HCT116 (cell line): ENCODE results near the gene CTBS. TPM values are rescaled to one million over a fixed set of nuclear protein-coding genes. Genes with fewer than 3 reads are reported as not detected.

Source experiments
- ATAC-seq: fragments of 200-7000 bp; cut with Tn5 transposase; 2 replicates; pipeline ENCODE4 v1.9.1; 2020; ENCODE audit warnings: mild to moderate bottlenecking, moderate library complexity
- BruUV-seq: library from RNA; stranded (reverse); fragments of 400-500 nt; replicated peaks from 2 replicates; lab custom pipeline; 2021; lab: Mats Ljungman, UMichigan
- CTCF ChIA-PET: fragments of 300-600 bp; sonication (Branson Sonifier 250); formaldehyde crosslinking; loops from one replicate; lab custom pipeline; 2021; ENCODE audit warnings: antibody characterized with exemption; lab: Charles Lee
- POLR2A ChIA-PET: fragments of 300-600, 350-600 bp; sonication (Branson Sonifier 250); formaldehyde crosslinking; loops from one replicate; lab custom pipeline; 2021; ENCODE audit warnings: antibody characterized with exemption; lab: Charles Lee
- RAD21 ChIA-PET, 2 experiments: fragments of 300-600 bp; sonication (Branson Sonifier 250); formaldehyde crosslinking; loops; one replicate each; lab custom pipeline; 2023; ENCODE audit warnings: low total read pairs in 2 of 2; ENCODE audit not compliant: uncharacterized antibody in 2 of 2, unreplicated experiment in 2 of 2, low non-redundant PET in 1 of 2; lab: Charles Lee
- DNase-seq: peaks from one replicate; pipeline ENCODE4 v3.0.0-alpha.2; 2010; ENCODE audit warnings: low read depth, low spot score
- H2AFZ ChIP-seq: fragments of 200-600 bp; shearing (Covaris generic), sonication (generic); 2 replicates; pipeline ENCODE4 v1.6.1; 2017; ENCODE audit warnings: low read depth, mixed run types, mixed read lengths, antibody characterized with exemption, low read length; ENCODE audit not compliant: poor library complexity, severe bottlenecking
- H3K27ac ChIP-seq: 2 replicates; pipeline ENCODE4 v1.5.1; 2012; ENCODE audit warnings: low read depth, low read length
- H3K27me3 ChIP-seq: fragments of 200-600 bp; sonication (generic); 2 replicates; pipeline ENCODE4 v1.6.1; 2016; ENCODE audit warnings: mixed run types, low read length, mixed read lengths; ENCODE audit not compliant: insufficient read depth
- H3K36me3 ChIP-seq, 2 experiments: fragments of 200-500 bp in 1 of 2; fragments of 200-600 bp in 1 of 2; sonication (Bioruptor generic) in 1 of 2; sonication (generic) in 1 of 2; 2 replicates each; pipeline versions ENCODE4 v1.5.1 to v1.6.1; 2014 to 2016; ENCODE audit warnings: low read length in 2 of 2, inconsistent platforms in 1 of 2, mixed read lengths in 1 of 2, mixed run types in 1 of 2; ENCODE audit not compliant: insufficient read depth in 2 of 2, control insufficient read depth in 1 of 2
- H3K4me1 ChIP-seq, 2 experiments: fragments of 200-600 bp in 1 of 2; sonication (generic) in 1 of 2; 2 replicates each; pipeline versions ENCODE4 v1.5.1 to v1.6.1; 2012 to 2017; ENCODE audit warnings: low read length in 2 of 2, inconsistent platforms in 1 of 2, mild to moderate bottlenecking in 1 of 2, mixed read lengths in 1 of 2, mixed run types in 1 of 2, moderate library complexity in 1 of 2; ENCODE audit not compliant: insufficient read depth in 2 of 2, control insufficient read depth in 1 of 2
- H3K4me2 ChIP-seq: fragments of 200-600 bp; sonication (generic); 2 replicates; pipeline ENCODE4 v1.6.1; 2017; ENCODE audit warnings: mixed run types, low read length, mixed read lengths
- H3K4me3 ChIP-seq, 2 experiments: fragments of 200-600 bp in 1 of 2; sonication (generic) in 1 of 2; replicated peaks in 1 of 2; 2 replicates each; pipeline ENCODE4 v1.5.1; 2011 to 2016; ENCODE audit warnings: low read length in 2 of 2, control low read depth in 1 of 2, low read depth in 1 of 2, mild to moderate bottlenecking in 1 of 2, mixed read lengths in 1 of 2, mixed run types in 1 of 2
- H3K79me2 ChIP-seq: fragments of 200-600 bp; sonication (generic); 2 replicates; pipeline ENCODE4 v1.6.1; 2017; ENCODE audit warnings: mild to moderate bottlenecking, mixed run types, low read length, moderate library complexity, mixed read lengths; ENCODE audit not compliant: insufficient read depth
- H3K9ac ChIP-seq: fragments of 200-600 bp; sonication (generic); 2 replicates; pipeline ENCODE4 v1.6.1; 2016; ENCODE audit warnings: low read length, mixed read lengths
- H3K9me2 ChIP-seq: fragments of 200-600 bp; sonication (generic), shearing (Covaris generic); 2 replicates; pipeline ENCODE4 v1.6.1; 2017; ENCODE audit warnings: mixed run types, mild to moderate bottlenecking, moderate library complexity; ENCODE audit not compliant: insufficient read depth
- H3K9me3 ChIP-seq, 2 experiments: fragments of 200-500 bp in 1 of 2; fragments of 200-600 bp in 1 of 2; sonication (Bioruptor generic) in 1 of 2; sonication (generic) in 1 of 2; 2 replicates each; pipeline ENCODE4 v1.6.1; 2014 to 2017; ENCODE audit warnings: low read length in 2 of 2, mixed read lengths in 2 of 2, inconsistent platforms in 1 of 2, low read depth in 1 of 2, mild to moderate bottlenecking in 1 of 2, mixed run types in 1 of 2, moderate library complexity in 1 of 2; ENCODE audit not compliant: control insufficient read depth in 1 of 2, insufficient read depth in 1 of 2
- H4K20me1 ChIP-seq: fragments of 200-600 bp; sonication (generic), shearing (Covaris generic); 2 replicates; pipeline ENCODE4 v1.6.1; 2017; ENCODE audit warnings: mixed run types, mild to moderate bottlenecking, moderate library complexity; ENCODE audit not compliant: insufficient read depth
- ATF3 ChIP-seq: IDR thresholded peaks from 2 replicates; pipeline ENCODE4 v1.6.1; 2012
- CBX3 ChIP-seq: IDR thresholded peaks from 2 replicates; pipeline ENCODE4 v1.6.1; 2012; ENCODE audit warnings: low read depth
- CEBPB ChIP-seq: IDR thresholded peaks from 2 replicates; pipeline ENCODE4 v1.6.1; 2012; ENCODE audit warnings: low read depth
- EGR1 ChIP-seq: IDR thresholded peaks from 2 replicates; pipeline ENCODE4 v1.6.1; 2012; ENCODE audit warnings: low read depth
- EZH2phosphoT487 ChIP-seq: fragments of 200-600 bp; IDR thresholded peaks from 2 replicates; pipeline ENCODE4 v1.6.1; 2018; ENCODE audit warnings: antibody characterized with exemption, borderline replicate concordance
- MAX ChIP-seq: IDR thresholded peaks from 2 replicates; pipeline ENCODE4 v1.6.1; 2012
- SRF ChIP-seq: IDR thresholded peaks from 2 replicates; pipeline ENCODE4 v1.6.1; 2012; ENCODE audit warnings: low read depth
- YY1 ChIP-seq: IDR thresholded peaks from 2 replicates; pipeline ENCODE4 v1.6.1; 2011; ENCODE audit warnings: low read length, low read depth, moderate library complexity, mild to moderate bottlenecking; ENCODE audit not compliant: insufficient replicate concordance; ENCODE audit errors: extremely low read depth
- ZBTB33 ChIP-seq: IDR thresholded peaks from 2 replicates; pipeline ENCODE4 v1.6.1; 2011; ENCODE audit warnings: mild to moderate bottlenecking, low read length, moderate library complexity; ENCODE audit not compliant: insufficient replicate concordance; ENCODE audit errors: extremely low read depth
- ZFX ChIP-seq: fragments of 450-650 bp; IDR thresholded peaks from 2 replicates; pipeline ENCODE4 v1.6.1; 2017
- ZNF274 ChIP-seq: fragments of 200-500 bp; sonication (Bioruptor generic); IDR thresholded peaks from 2 replicates; pipeline ENCODE4 v1.6.1; 2014; ENCODE audit warnings: mild to moderate bottlenecking, low read depth, low read length, inconsistent platforms
- intact Hi-C: fragments of 100-400 bp; cut with micrococcal nuclease; formaldehyde crosslinking; loops from 2 replicates; pipeline ENCODE4 v1.10.0; 2022
- total RNA-seq: library from RNA; stranded (reverse); gene quantifications from one replicate; pipeline ENCODE4 v1.2.1, GENCODE V29; 2021; ENCODE audit not compliant: unreplicated experiment

CTBS gene
- total RNA-seq, 1 experiment from 2014 or later: 19.5 TPM

- TF ChIP-seq ZBTB33 (no peak), CBX3 (no peak), ZNF274 (no peak), SRF (no peak), ZFX (no peak)
- TF ChIP-seq, all 23 proteins: peak for 0
These were observed 63.6 kb downstream of the CTBS start (continued) for GRCh38 chr1:84510668-84511067.

- TF ChIP-seq SRF: no peak
- no peak for TF ChIP-seq EZH2phosphoT487
- no peak for TF ChIP-seq EGR1
- TF ChIP-seq CEBPB: no peak
- TF ChIP-seq MAX: no peak
- TF ChIP-seq YY1: no peak
- no peak for TF ChIP-seq ATF3
- no peak overlapping the region for H3K4me2 ChIP-seq
- H3K9me2 ChIP-seq: no peaks in the 10 kb centered on the region
- H3K9ac ChIP-seq: no peak overlapping the region
- no peak for ATAC-seq
- no peak overlapping the region for H2AFZ ChIP-seq
- ChIA-PET POLR2A (no interaction called here), RAD21 (no interaction called here), CTCF (no interaction called here)
- peaks cover 0 to 9% of the 10 kb centered on the region in 2 experiments; a peak in 2 of 4 replicates for H3K9me3 ChIP-seq
- H4K20me1 ChIP-seq: no peaks in the 10 kb centered on the region
- no peaks in the 10 kb centered on the region for H3K27me3 ChIP-seq
- no peaks in the 10 kb centered on the region for H3K36me3 ChIP-seq
- H3K4me1 ChIP-seq: peaks cover 7 to 9% of the 10 kb centered on the region in 2 experiments
- BruUV-seq: no TSS peak
- peaks cover 19% of the 10 kb centered on the region for H3K79me2 ChIP-seq
- no peak overlapping the region for H3K27ac ChIP-seq
- intact Hi-C loops: no loop called here
- no peak overlapping the region for H3K4me3 ChIP-seq
- DNase-seq: no peak
These were observed 64.1 kb downstream of the CTBS start for GRCh38 chr1:84510165-84510564.
